ENCODE measurements around the gene TLX2. TPM values are rescaled to one million over a fixed set of nuclear protein-coding genes. Genes with fewer than 3 reads are reported as not detected.
A peak's percentile ranks its signal among the peaks of the same experiment; 100 is the strongest.

The TLX2 gene
- total RNA-seq, 2 donors from 2014 or later: 0.56 TPM; not detected in 1

GRCh38 chr2:74505448-74506246, 8.6 kb upstream of the TLX2 start:
- intact Hi-C loops (cut with DNase I, micrococcal nuclease): no loop called here
- no peak for ATAC-seq

GRCh38 chr2:74507145-74507925, 6.9 kb upstream of the TLX2 start, which contains the start of gene PCGF1:
Gene PCGF1 (minus strand): TSS chr2:74507695. CDS start chr2:74507668, 27 bp downstream.
- DNase-seq: peak; percentile 100
- intact Hi-C loops (cut with DNase I, micrococcal nuclease): no loop called here
- peak; percentile 89 for ATAC-seq

More at GRCh38 chr2:74505448-74506246, 8.6 kb upstream of the TLX2 start:
- DNase-seq: no peak

GRCh38 chr2:74507926-74508520, 6.2 kb upstream of the TLX2 start:
- ATAC-seq (peak; percentile 52), DNase-seq (peak; percentile 60 to 63)
- intact Hi-C loops (cut with DNase I, micrococcal nuclease): no loop called here

GRCh38 chr2:74510272-74510671, 4.0 kb upstream of the TLX2 start:
- no peak for ATAC-seq
- intact Hi-C loops (cut with DNase I, micrococcal nuclease): no loop called here
- no peak for DNase-seq

- DNase-seq (no peak), ATAC-seq (no peak)
- intact Hi-C loops (cut with DNase I, micrococcal nuclease): no loop called here
These were observed 2.9 kb upstream of the TLX2 start for GRCh38 chr2:74511104-74511989.

GRCh38 chr2:74512744-74513604, 1.3 kb upstream of the TLX2 start:
- ATAC-seq: no peak
- intact Hi-C loops (cut with DNase I, micrococcal nuclease): no loop called here
- no peak for DNase-seq

GRCh38 chr2:74513605-74514367, 464 bp upstream of the TLX2 start:
- ATAC-seq (peak; percentile 5), DNase-seq (no peak)
- intact Hi-C loops (cut with DNase I, micrococcal nuclease): no loop called here

DNA sequence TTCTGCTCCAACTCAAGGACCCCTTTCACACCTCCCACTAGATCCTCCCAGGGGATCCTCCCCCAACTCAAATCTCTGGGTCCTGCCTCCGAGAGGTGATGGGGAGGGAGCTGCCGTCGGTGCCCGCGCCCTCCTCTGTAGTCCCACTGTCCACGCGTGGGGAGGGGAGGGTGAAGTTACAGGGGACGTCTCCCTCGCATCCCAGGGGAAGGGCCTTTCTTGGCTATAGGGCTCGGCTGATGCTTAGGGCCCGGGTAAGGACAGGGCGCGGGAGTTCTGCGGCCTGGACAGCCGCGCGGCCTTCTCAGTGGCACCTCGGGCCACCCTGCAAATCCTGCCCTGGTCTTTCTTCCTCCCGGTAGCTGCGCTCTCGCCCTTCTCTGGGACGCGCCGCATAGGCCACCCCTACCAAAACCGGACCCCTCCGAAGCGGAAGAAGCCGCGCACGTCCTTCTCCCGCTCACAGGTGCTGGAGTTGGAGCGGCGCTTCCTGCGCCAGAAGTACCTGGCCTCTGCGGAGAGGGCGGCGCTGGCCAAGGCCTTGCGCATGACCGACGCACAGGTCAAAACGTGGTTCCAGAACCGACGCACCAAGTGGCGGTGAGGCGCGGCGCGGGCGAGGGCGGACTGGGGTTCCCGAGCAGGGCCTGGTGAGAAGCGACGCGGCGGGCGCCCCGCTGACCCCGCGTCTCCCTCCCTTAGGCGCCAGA, 1.2 kb downstream of the TLX2 start:
- intact Hi-C loops (cut with DNase I, micrococcal nuclease): no loop called here
- DNase-seq: no peak
- ATAC-seq: peak; percentile 55

DNA sequence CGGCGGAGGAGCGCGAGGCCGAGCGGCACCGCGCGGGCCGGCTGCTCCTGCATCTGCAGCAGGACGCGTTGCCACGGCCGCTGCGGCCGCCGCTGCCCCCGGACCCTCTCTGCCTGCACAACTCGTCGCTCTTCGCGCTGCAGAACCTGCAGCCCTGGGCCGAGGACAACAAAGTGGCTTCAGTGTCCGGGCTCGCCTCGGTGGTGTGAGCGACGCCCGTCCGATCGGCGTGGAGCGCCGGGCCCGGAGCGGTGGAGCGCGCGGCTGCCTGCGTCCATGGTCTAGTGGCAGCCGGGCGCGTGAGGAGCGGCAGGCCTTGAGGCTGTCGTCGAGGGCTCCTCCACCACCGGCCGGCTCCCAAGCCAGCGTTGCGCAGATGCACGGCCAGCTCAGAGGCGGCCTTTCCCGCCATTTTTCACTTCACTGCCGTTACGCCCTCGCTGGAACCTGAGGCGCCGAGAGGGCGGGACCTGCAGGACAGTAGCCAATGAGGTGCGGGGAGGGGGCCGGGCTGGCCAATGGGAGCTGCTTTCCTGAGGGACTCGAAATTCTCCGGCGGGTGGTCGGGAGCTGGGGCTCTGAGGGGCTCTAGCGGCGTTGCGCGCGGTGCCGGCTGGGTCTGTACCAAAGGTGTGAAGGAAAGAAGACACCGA, 1.9 kb downstream of the TLX2 start:
- DNase-seq (peak in 1 of 2 donors; percentile 69), ATAC-seq (peak; percentile 65)
- intact Hi-C loops (cut with DNase I, micrococcal nuclease): no loop called here

- ATAC-seq (no peak), DNase-seq (no peak)
- intact Hi-C loops (cut with DNase I, micrococcal nuclease): no loop called here
These were observed 2.4 kb downstream of the TLX2 start for GRCh38 chr2:74516650-74517049.

DNA sequence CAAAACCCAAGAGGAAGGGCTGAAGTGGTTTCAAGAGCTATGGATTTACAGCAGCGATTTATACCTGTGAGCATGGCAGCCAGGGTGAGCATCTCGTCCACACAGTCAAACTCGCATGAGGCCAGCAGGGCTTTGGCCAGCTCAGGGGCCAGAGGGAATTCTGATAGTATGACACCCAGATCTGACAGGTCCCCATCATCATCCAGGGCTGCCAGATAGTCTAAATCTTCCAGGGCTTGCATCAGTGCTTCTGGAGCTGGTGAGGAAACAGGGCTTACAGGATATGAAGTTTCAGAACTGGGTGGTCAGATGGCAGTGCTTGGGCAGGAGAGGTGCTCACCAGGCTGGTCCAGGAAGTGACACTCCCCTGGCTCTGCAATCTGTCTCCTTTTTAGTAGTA, 8.3 kb downstream of the TLX2 start:
- no peak for DNase-seq

DNA sequence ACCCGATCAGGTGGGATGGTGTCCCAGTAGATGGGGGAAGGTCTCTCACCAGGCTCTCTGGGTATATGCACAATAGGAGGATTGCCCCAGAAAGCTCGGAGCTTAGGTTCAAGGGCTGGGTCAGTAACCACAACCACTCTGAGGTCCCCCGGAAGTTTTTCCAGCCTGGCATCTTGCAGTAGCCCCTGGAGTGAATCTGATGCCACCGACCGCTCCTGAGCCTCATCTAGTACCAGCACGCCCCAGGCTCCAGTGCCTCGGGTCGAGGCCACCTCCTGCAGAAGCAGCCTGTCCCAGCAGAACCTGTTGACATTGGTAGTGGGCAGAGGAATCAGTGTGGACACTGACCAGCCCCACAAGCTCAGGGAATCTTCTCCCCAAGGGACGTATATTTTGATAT, 9.8 kb downstream of the TLX2 start:
- ATAC-seq (no peak), DNase-seq (no peak)
- intact Hi-C loops (cut with DNase I, micrococcal nuclease): no loop called here

More for the DNA sequence above, 8.3 kb downstream of the TLX2 start:
- intact Hi-C loops (cut with DNase I, micrococcal nuclease): no loop called here
- no peak for ATAC-seq

GRCh38 chr2:74524955-74525716, 10.9 kb downstream of the TLX2 start:
- ATAC-seq (no peak), DNase-seq (no peak)
- intact Hi-C loops (cut with DNase I, micrococcal nuclease): no loop called here

- ATAC-seq (peak; percentile 64), DNase-seq (peak; percentile 68 to 78)
- intact Hi-C loops (cut with DNase I, micrococcal nuclease): no loop called here
These were observed 11.7 kb downstream of the TLX2 start, which contains the start of gene DQX1 for GRCh38 chr2:74525717-74526648. Gene DQX1 (minus strand): TSS chr2:74526231. CDS start chr2:74525729, 502 bp downstream.
